ENCODE measurements around the gene TTC12. TPM values are rescaled to one million over a fixed set of nuclear protein-coding genes. Genes with fewer than 3 reads are reported as not detected.

The TTC12 gene
- total RNA-seq, 1 experiment from 2014 or later: 25.0 TPM

DNA sequence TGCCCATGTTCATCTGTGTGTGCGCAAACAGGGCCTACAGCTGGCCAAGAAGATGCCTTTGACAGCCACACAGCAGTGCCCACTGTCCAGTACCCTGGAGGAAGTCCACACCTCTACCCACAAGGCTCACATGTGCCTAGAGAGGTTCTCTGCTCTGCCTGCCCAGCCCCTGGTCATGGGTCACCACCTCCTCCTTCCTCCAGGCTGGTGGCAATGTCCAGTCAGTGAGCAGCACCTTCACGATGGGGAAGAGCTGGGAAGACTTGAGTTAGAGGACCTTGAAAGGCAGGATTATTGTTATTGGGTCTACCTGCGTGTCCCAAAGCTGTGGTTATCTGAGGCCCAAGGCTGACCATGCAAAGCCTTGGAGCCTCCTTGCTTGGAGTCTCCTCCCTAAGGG is 28.4 kb upstream of the TTC12 start:
- H3K79me2 ChIP-seq (ENCODE audit: low read depth): no peaks in the 10 kb centered on the region
- no peaks in the 10 kb centered on the region for H3K9me3 ChIP-seq (ENCODE audit: insufficient read depth, low read depth)
- no peak overlapping the region for H2AFZ ChIP-seq
- no peak for DNase-seq
- intact Hi-C loops (cut with micrococcal nuclease; ENCODE audit: unreplicated experiment): loop anchor here (10.0 kb wide), 1 partner anchor 491 kb away; no protein-coding TSS in a partner anchor
- H3K4me1 ChIP-seq (replicated peaks; ENCODE audit: insufficient read depth): no peaks in the 10 kb centered on the region
- no TSS peak for BruUV-seq (replicated peaks)
- H3K27ac ChIP-seq: no peak overlapping the region
- H4K20me1 ChIP-seq (ENCODE audit: insufficient read depth): no peaks in the 10 kb centered on the region
- POLR2A ChIA-PET (ENCODE audit: unreplicated experiment): no interaction called here
- CTCF ChIA-PET: no interaction called here
- no peak overlapping the region for H3K4me2 ChIP-seq
- H3K9me2 ChIP-seq (ENCODE audit: insufficient read depth): no peaks in the 10 kb centered on the region
- H3K27me3 ChIP-seq (ENCODE audit: insufficient read depth, low read depth): no peaks in the 10 kb centered on the region; the same call in none of the 2 replicates
- no peak for TF ChIP-seq EZH2 (IDR thresholded peaks at IDR 0.05; ENCODE audit: low read depth)
- TF ChIP-seq, protein P1, sequence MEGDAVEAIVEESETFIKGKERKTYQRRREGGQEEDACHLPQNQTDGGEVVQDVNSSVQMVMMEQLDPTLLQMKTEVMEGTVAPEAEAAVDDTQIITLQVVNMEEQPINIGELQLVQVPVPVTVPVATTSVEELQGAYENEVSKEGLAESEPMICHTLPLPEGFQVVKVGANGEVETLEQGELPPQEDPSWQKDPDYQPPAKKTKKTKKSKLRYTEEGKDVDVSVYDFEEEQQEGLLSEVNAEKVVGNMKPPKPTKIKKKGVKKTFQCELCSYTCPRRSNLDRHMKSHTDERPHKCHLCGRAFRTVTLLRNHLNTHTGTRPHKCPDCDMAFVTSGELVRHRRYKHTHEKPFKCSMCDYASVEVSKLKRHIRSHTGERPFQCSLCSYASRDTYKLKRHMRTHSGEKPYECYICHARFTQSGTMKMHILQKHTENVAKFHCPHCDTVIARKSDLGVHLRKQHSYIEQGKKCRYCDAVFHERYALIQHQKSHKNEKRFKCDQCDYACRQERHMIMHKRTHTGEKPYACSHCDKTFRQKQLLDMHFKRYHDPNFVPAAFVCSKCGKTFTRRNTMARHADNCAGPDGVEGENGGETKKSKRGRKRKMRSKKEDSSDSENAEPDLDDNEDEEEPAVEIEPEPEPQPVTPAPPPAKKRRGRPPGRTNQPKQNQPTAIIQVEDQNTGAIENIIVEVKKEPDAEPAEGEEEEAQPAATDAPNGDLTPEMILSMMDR (conservative IDR thresholded peaks at IDR 0.05): no peak
- no peaks in the 10 kb centered on the region for H3F3A ChIP-seq (ENCODE audit: insufficient read depth, low read depth)
- no peak overlapping the region for H3K4me3 ChIP-seq
- H3K36me3 ChIP-seq (ENCODE audit: low read depth): no peaks in the 10 kb centered on the region

DNA sequence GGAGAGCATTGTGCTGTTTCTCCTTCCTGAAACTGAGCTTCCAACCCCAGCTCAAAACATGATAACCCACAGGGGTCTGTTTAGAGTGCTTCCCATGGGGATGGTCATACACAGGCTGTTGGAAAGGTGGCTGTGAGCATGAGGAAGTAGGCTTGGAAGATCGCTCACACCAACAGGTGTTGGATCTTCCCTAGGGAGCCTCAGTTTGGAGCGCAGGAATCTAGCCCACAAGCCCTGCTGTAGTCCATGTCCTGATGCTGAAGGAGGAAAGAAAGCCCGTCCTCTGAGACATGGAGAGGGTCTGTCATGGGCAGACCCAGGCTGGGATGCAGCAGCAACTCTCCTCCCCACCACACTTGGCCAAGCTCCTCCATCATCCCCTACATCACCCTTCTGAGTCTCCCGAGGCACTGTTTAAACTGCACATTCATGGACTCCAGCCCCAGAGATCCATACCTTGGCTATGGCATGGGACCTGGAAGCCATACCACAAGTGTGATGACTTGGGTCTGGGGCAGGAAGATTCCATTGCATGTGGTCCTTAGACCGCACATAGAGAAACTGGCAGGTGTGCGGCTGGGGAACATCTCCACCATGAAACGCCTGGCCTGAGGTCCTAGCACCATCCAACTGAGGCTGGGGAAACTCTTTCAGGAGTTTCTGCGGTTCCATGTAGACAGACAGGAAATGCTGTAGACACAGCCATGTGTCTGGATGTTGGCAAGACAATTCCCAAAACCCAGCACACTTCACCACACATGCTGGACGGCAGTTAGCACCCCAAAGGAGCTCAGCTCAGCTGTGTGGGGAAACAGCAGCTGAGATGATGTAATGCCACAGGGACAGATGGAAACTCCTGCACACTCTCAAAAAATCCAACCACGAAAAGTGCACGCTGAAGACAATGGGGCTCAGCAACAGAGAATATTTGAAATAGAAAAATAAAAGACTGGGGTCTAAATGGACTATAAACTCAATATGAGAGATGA is 27.6 kb upstream of the TTC12 start:
- Histone ChIP-seq H3K36me3 (ENCODE audit: low read depth) (no peaks in the 10 kb centered on the region), H3K27me3 (ENCODE audit: insufficient read depth, low read depth) (no peaks in the 10 kb centered on the region; the same call in none of the 2 replicates), H4K20me1 (ENCODE audit: insufficient read depth) (no peaks in the 10 kb centered on the region), H3F3A (ENCODE audit: insufficient read depth, low read depth) (no peaks in the 10 kb centered on the region), H3K4me1 (replicated peaks; ENCODE audit: insufficient read depth) (no peaks in the 10 kb centered on the region), H3K9me2 (ENCODE audit: insufficient read depth) (no peaks in the 10 kb centered on the region), H3K4me3 (no peak overlapping the region), H2AFZ (no peak overlapping the region), H3K4me2 (no peak overlapping the region), H3K9me3 (ENCODE audit: insufficient read depth, low read depth) (no peaks in the 10 kb centered on the region), H3K79me2 (ENCODE audit: low read depth) (no peaks in the 10 kb centered on the region), H3K27ac (no peak overlapping the region)
- DNase-seq: no peak
- CTCF ChIA-PET: interaction anchor here (0.7 kb wide), 1 partner anchor 492 kb away, joined by 3 read pairs; no protein-coding TSS in a partner anchor
- POLR2A ChIA-PET (ENCODE audit: unreplicated experiment): no interaction called here
- TF ChIP-seq, protein P1 (conservative IDR thresholded peaks at IDR 0.05): no peak
- no peak for TF ChIP-seq EZH2 (IDR thresholded peaks at IDR 0.05; ENCODE audit: low read depth)
- intact Hi-C loops (cut with micrococcal nuclease; ENCODE audit: unreplicated experiment): loop anchor here (10.0 kb wide), 1 partner anchor 492 kb away; no protein-coding TSS in a partner anchor
- no TSS peak for BruUV-seq (replicated peaks)

DNA sequence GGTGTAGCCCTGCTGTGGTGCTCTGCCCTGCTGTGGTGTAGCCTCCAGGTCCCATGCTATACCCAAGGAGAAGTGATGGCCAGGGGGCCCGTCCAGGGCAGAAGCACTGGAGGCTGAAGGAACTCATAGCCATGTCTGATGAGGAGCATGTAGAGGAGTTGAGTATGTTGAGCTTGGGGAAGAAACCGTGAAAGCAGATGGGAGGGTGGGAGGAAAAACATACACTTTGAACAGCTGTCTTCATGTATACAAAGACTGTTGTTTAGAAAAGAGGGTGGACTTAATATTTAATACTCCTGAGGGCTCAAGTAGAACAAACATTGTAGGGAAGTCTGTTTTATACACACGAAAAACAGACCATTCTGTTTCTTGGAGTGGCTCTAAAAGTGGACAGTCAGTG is 26.6 kb upstream of the TTC12 start:
- no peak overlapping the region for H3K4me3 ChIP-seq
- intact Hi-C loops (cut with micrococcal nuclease; ENCODE audit: unreplicated experiment): loop anchor here (10.0 kb wide), 1 partner anchor 493 kb away; no protein-coding TSS in a partner anchor
- no peaks in the 10 kb centered on the region for H3K9me3 ChIP-seq (ENCODE audit: insufficient read depth, low read depth)
- no peaks in the 10 kb centered on the region for H3K9me2 ChIP-seq (ENCODE audit: insufficient read depth)
- no peak overlapping the region for H3K27ac ChIP-seq
- no peaks in the 10 kb centered on the region; the same call in none of the 2 replicates for H3K27me3 ChIP-seq (ENCODE audit: insufficient read depth, low read depth)
- CTCF ChIA-PET: no interaction called here
- no peaks in the 10 kb centered on the region for H3K4me1 ChIP-seq (replicated peaks; ENCODE audit: insufficient read depth)
- no peaks in the 10 kb centered on the region for H4K20me1 ChIP-seq (ENCODE audit: insufficient read depth)
- TF ChIP-seq EZH2 (IDR thresholded peaks at IDR 0.05; ENCODE audit: low read depth): no peak
- TF ChIP-seq, protein P1 (conservative IDR thresholded peaks at IDR 0.05): no peak
- DNase-seq: no peak
- H2AFZ ChIP-seq: no peak overlapping the region
- H3K4me2 ChIP-seq: no peak overlapping the region
- BruUV-seq (replicated peaks): no TSS peak
- POLR2A ChIA-PET (ENCODE audit: unreplicated experiment): no interaction called here
- no peaks in the 10 kb centered on the region for H3K36me3 ChIP-seq (ENCODE audit: low read depth)
- no peaks in the 10 kb centered on the region for H3F3A ChIP-seq (ENCODE audit: insufficient read depth, low read depth)
- no peaks in the 10 kb centered on the region for H3K79me2 ChIP-seq (ENCODE audit: low read depth)
